H9 (cell line): ENCODE results near the gene CDK2. TPM values are rescaled to one million over a fixed set of nuclear protein-coding genes. Genes with fewer than 3 reads are reported as not detected.

Experiments used
- DNase-seq: peaks from one replicate; pipeline ENCODE4 v3.0.0-alpha.2; 2017
- H2AFZ ChIP-seq: one replicate; pipeline ENCODE4 v1.6.1; 2013; ENCODE audit warnings: mild to moderate bottlenecking, low read length, control low read depth, moderate library complexity
- H2AK5ac ChIP-seq: 2 replicates; pipeline ENCODE4 v1.6.1; 2013; ENCODE audit warnings: low read length, control low read depth, mixed read lengths; ENCODE audit not compliant: insufficient read length
- H2BK120ac ChIP-seq: one replicate; pipeline ENCODE4 v1.6.1; 2013; ENCODE audit warnings: low read depth, mild to moderate bottlenecking, low read length, control low read depth, inconsistent platforms; ENCODE audit not compliant: poor library complexity, severe bottlenecking
- H2BK12ac ChIP-seq: 2 replicates; pipeline ENCODE4 v1.6.1; 2013; ENCODE audit warnings: low read length, control low read depth, mixed read lengths, low read depth; ENCODE audit not compliant: insufficient read length
- H2BK15ac ChIP-seq: 2 replicates; pipeline ENCODE4 v1.6.1; 2013; ENCODE audit warnings: low read depth, low read length, control low read depth
- H2BK20ac ChIP-seq: one replicate; pipeline ENCODE4 v1.6.1; 2013; ENCODE audit warnings: low read depth, mild to moderate bottlenecking, low read length, control low read depth, inconsistent platforms; ENCODE audit not compliant: poor library complexity, severe bottlenecking
- H2BK5ac ChIP-seq: 2 replicates; pipeline ENCODE4 v1.6.1; 2013; ENCODE audit warnings: low read length, control low read depth, mixed read lengths; ENCODE audit not compliant: insufficient read length
- H3K14ac ChIP-seq: 2 replicates; pipeline ENCODE4 v1.6.1; 2013; ENCODE audit warnings: low read length, control low read depth; ENCODE audit not compliant: insufficient read depth
- H3K18ac ChIP-seq: 2 replicates; pipeline ENCODE4 v1.6.1; 2013; ENCODE audit warnings: low read depth, mild to moderate bottlenecking, mixed read lengths, low read length, control low read depth; ENCODE audit not compliant: insufficient read length
- H3K23ac ChIP-seq: 2 replicates; pipeline ENCODE4 v1.6.1; 2013; ENCODE audit warnings: low read length, control low read depth, mixed read lengths, low read depth; ENCODE audit not compliant: insufficient read length
- H3K23me2 ChIP-seq: 2 replicates; pipeline ENCODE4 v1.6.1; 2013; ENCODE audit warnings: low read depth, mild to moderate bottlenecking, mixed read lengths, low read length, control low read depth; ENCODE audit not compliant: insufficient read length, poor library complexity, severe bottlenecking
- H3K27ac ChIP-seq: 2 replicates; pipeline ENCODE4 v1.5.1; 2013; ENCODE audit warnings: low read length, control low read depth, mixed read lengths, low read depth; ENCODE audit not compliant: insufficient read length
- H3K27me3 ChIP-seq: 2 replicates; pipeline ENCODE4 v1.6.1; 2013; ENCODE audit warnings: low read length, control low read depth, inconsistent platforms; ENCODE audit not compliant: insufficient read depth
- H3K4ac ChIP-seq: 2 replicates; pipeline ENCODE4 v1.6.1; 2013; ENCODE audit warnings: low read depth, mild to moderate bottlenecking, control low read depth, inconsistent platforms, low read length, moderate library complexity
- H3K4me1 ChIP-seq: 2 replicates; pipeline ENCODE4 v1.6.1; 2013; ENCODE audit warnings: low read length, control low read depth, inconsistent platforms; ENCODE audit not compliant: insufficient read depth
- H3K4me2 ChIP-seq: 2 replicates; pipeline ENCODE4 v1.6.1; 2013; ENCODE audit warnings: low read length, control low read depth, mixed read lengths; ENCODE audit not compliant: insufficient read length, insufficient read depth
- H3K56ac ChIP-seq: 2 replicates; pipeline ENCODE4 v1.6.1; 2013; ENCODE audit warnings: low read depth, mild to moderate bottlenecking, mixed read lengths, low read length, control low read depth; ENCODE audit not compliant: insufficient read length
- H3K79me1 ChIP-seq: 2 replicates; pipeline ENCODE4 v1.6.1; 2013; ENCODE audit warnings: low read depth, mild to moderate bottlenecking, moderate library complexity, low read length, control low read depth, inconsistent platforms; ENCODE audit not compliant: insufficient read depth, poor library complexity, severe bottlenecking
- H3K79me2 ChIP-seq: 2 replicates; pipeline ENCODE4 v1.6.1; 2013; ENCODE audit warnings: low read length, control low read depth, inconsistent platforms; ENCODE audit not compliant: insufficient read depth
- H3K9ac ChIP-seq: 2 replicates; pipeline ENCODE4 v1.6.1; 2013; ENCODE audit warnings: low read length, control low read depth, mixed read lengths; ENCODE audit not compliant: insufficient read length; ENCODE audit errors: extremely low read depth
- H3K9me3 ChIP-seq: one replicate; pipeline ENCODE4 v1.6.1; 2013; ENCODE audit warnings: low read depth, low read length, inconsistent platforms; ENCODE audit not compliant: control insufficient read depth
- H3T11ph ChIP-seq: one replicate; pipeline ENCODE4 v1.6.1; 2013; ENCODE audit warnings: mild to moderate bottlenecking, low read length, control low read depth, inconsistent platforms
- H4K20me1 ChIP-seq: one replicate; pipeline ENCODE4 v1.6.1; 2013; ENCODE audit not compliant: control insufficient read depth, insufficient read length, insufficient read depth
- H4K5ac ChIP-seq: 2 replicates; pipeline ENCODE4 v1.6.1; 2013; ENCODE audit warnings: low read depth, mild to moderate bottlenecking, mixed read lengths, low read length, control low read depth; ENCODE audit not compliant: insufficient read length
- H4K8ac ChIP-seq: replicated peaks from 2 replicates; pipeline ENCODE4 v1.6.1; 2013; ENCODE audit warnings: low read length, control low read depth, mixed read lengths, low read depth; ENCODE audit not compliant: insufficient read length
- H4K91ac ChIP-seq: 2 replicates; pipeline ENCODE4 v1.6.1; 2013; ENCODE audit warnings: low read depth, mild to moderate bottlenecking, moderate library complexity, mixed read lengths, low read length, control low read depth; ENCODE audit not compliant: insufficient read length
- H3K27ac Mint-ChIP-seq, 3 experiments: 2 replicates in 2 of 3; 3 replicates in 1 of 3; pipeline ENCODE4 v1.8.0; 2020 to 2021; ENCODE audit warnings: mixed read lengths in 3 of 3, mild to moderate bottlenecking in 1 of 3, moderate library complexity in 1 of 3
- H3K27me3 Mint-ChIP-seq: 2 replicates; pipeline ENCODE4 v1.8.0; 2021; ENCODE audit warnings: low read depth, mild to moderate bottlenecking, moderate library complexity, mixed read lengths
- H3K36me3 Mint-ChIP-seq, 3 experiments: 2 replicates in 2 of 3; 3 replicates in 1 of 3; pipeline ENCODE4 v1.8.0; 2020 to 2021; ENCODE audit warnings: low read depth in 3 of 3, mixed read lengths in 3 of 3; ENCODE audit not compliant: insufficient read depth in 1 of 3
- H3K4me1 Mint-ChIP-seq, 2 experiments: 2 replicates each; pipeline ENCODE4 v1.8.0; 2020; ENCODE audit warnings: mixed read lengths in 2 of 2
- H3K4me3 Mint-ChIP-seq, 2 experiments: 2 replicates in 1 of 2; 3 replicates in 1 of 2; pipeline ENCODE4 v1.8.0; 2020 to 2021; ENCODE audit warnings: mild to moderate bottlenecking in 2 of 2, mixed read lengths in 2 of 2, moderate library complexity in 1 of 2
- H3K9me3 Mint-ChIP-seq, 2 experiments: 2 replicates in 1 of 2; 3 replicates in 1 of 2; pipeline ENCODE4 v1.8.0; 2020; ENCODE audit warnings: mild to moderate bottlenecking in 2 of 2, mixed read lengths in 2 of 2, moderate library complexity in 1 of 2
- CTCF ChIP-seq: fragments of 200-600 bp; sonication (generic); conservative IDR thresholded peaks from 3 replicates; pipeline ENCODE4 v1.8.0; 2021; ENCODE audit warnings: antibody characterized with exemption, mild to moderate bottlenecking
- WGBS: extraction: QIAGEN DNeasy Blood & Tissue Kit; methylation state at CpG from one replicate; pipeline ENCODE4 v1.1.7; 2013; ENCODE audit warnings: missing lambda C conversion rate, low lambda C conversion rate, mixed read lengths; ENCODE audit not compliant: insufficient read length; ENCODE audit errors: extremely low coverage; 5-methylcytosine and 5-hydroxymethylcytosine counted together
- total RNA-seq: library from RNA; stranded (reverse); gene quantifications from 2 replicates; pipeline ENCODE4 v1.2.1, GENCODE V29; 2021

CDK2 gene
- total RNA-seq, 1 experiment from 2014 or later: 60.8 TPM

- Histone ChIP-seq H3K79me2 (no peaks in the 10 kb centered on the region), H3K14ac (no peak overlapping the region), H2BK15ac (no peak overlapping the region), H3K9ac (no peak overlapping the region), H3T11ph (no peak overlapping the region), H4K8ac (no peak overlapping the region), H3K4me2 (no peak overlapping the region), H2AK5ac (no peak overlapping the region), H3K27me3 (no peaks in the 10 kb centered on the region), H2BK5ac (no peak overlapping the region), H4K91ac (no peak overlapping the region), H3K23me2 (no peaks in the 10 kb centered on the region), H3K56ac (no peak overlapping the region), H4K20me1 (no peaks in the 10 kb centered on the region), H2BK12ac (no peak overlapping the region), H3K18ac (no peak overlapping the region), H2BK120ac (no peak overlapping the region), H4K5ac (no peak overlapping the region), H3K4me1 (no peaks in the 10 kb centered on the region), H2AFZ (no peak overlapping the region), H3K79me1 (no peaks in the 10 kb centered on the region), H3K27ac (no peak overlapping the region), H3K4ac (no peak overlapping the region), H3K23ac (no peak overlapping the region), H3K9me3 (no peaks in the 10 kb centered on the region), H2BK20ac (no peak overlapping the region)
- no peak for TF ChIP-seq CTCF
- no CpG with 5 or more reads among the region's 4 CpGs for WGBS
- no peaks in the 10 kb centered on the region for H3K9me3 Mint-ChIP-seq
- no peaks in the 10 kb centered on the region; a peak in 1 of 4 replicates for H3K4me1 Mint-ChIP-seq
- no peak for DNase-seq
- peaks cover 4 to 45% (median 32%) of the 10 kb centered on the region in 3 experiments; a peak in 6 of 7 replicates for H3K36me3 Mint-ChIP-seq
- no peaks in the 10 kb centered on the region for H3K27me3 Mint-ChIP-seq
- no peak overlapping the region for H3K4me3 Mint-ChIP-seq
- no peak overlapping the region for H3K27ac Mint-ChIP-seq
These were observed 11.3 kb upstream of the CDK2 start for GRCh38 chr12:55955344-55955743.
